Bronchial epithelial cell (primary cell): ENCODE data around the gene PTX3. TPM values are rescaled to one million over a fixed set of nuclear protein-coding genes. Genes with fewer than 3 reads are reported as not detected.

ENCODE experiments used
- DNase-seq: peaks from one replicate; pipeline ENCODE4 v3.0.0-alpha.2; 2010; ENCODE audit warnings: low read depth
- FAIRE-seq: peaks from 2 replicates; lab custom pipeline; 2011; peaks lifted over from hg19 to GRCh38; lab: Jason Lieb, UNC
- H3K27me3 ChIP-seq: 2 replicates; pipeline ENCODE4 v1.5.1; 2011; ENCODE audit warnings: low read length; ENCODE audit not compliant: control insufficient read depth, insufficient read depth
- H3K36me3 ChIP-seq: 2 replicates; pipeline ENCODE4 v1.5.1; 2011; ENCODE audit warnings: low read length; ENCODE audit not compliant: control insufficient read depth, insufficient read depth
- H3K4me3 ChIP-seq: 2 replicates; pipeline ENCODE4 v1.5.1; 2011; ENCODE audit warnings: mild to moderate bottlenecking, low read depth, low read length, control low read depth
- total RNA-seq: library from RNA; depleted of rRNA; stranded (reverse); fragments of >200 nt; gene quantifications from 2 replicates; pipeline ENCODE4 v1.2.1, GENCODE V29; 2014
- TF ChIP-seq, protein P1 (sequence below): IDR thresholded peaks from 2 replicates; pipeline ENCODE4 v1.5.1; 2011; ENCODE audit warnings: mild to moderate bottlenecking, moderate library complexity, low read length, control low read depth, inconsistent platforms; ENCODE audit not compliant: insufficient read depth, severe bottlenecking

The PTX3 gene
- 0.90 and 4.2 TPM in 2 replicates for total RNA-seq

DNA sequence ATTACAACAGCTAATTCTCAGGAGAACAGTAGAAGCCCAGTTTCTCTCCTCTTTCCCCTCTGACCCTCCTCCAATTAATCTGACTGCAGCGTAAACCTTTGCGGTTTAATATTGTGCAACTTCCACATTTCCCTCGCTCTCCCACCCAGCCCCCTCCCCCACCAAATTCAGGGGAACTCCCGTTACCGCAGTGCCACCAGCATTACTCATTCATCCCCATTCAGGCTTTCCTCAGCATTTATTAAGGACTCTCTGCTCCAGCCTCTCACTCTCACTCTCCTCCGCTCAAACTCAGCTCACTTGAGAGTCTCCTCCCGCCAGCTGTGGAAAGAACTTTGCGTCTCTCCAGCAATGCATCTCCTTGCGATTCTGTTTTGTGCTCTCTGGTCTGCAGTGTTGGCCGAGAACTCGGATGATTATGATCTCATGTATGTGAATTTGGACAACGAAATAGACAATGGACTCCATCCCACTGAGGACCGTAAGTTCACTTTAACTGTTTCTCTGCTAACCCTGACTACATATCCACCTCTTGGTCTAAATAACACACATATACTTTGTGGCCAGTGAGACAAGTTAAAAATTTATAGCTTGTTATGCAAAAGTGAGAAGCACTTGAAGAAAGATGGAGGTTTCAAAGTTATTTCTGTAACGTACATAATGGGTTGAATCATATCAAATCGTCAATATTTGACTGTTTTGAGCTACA is at the start of gene PTX3:
PTX3 (plus strand) TSS at position 268 of the 709 bp plus-strand sequence; CDS start at position 352, 84 bp downstream.
- FAIRE-seq, result no peak
- Histone ChIP-seq H3K27me3 (peaks cover 3% of the 10 kb centered on the region), H3K4me3 (peak within 1 kb of the TSS; percentile 37), H3K36me3 (no peaks in the 10 kb centered on the region)
- TF ChIP-seq, protein P1, sequence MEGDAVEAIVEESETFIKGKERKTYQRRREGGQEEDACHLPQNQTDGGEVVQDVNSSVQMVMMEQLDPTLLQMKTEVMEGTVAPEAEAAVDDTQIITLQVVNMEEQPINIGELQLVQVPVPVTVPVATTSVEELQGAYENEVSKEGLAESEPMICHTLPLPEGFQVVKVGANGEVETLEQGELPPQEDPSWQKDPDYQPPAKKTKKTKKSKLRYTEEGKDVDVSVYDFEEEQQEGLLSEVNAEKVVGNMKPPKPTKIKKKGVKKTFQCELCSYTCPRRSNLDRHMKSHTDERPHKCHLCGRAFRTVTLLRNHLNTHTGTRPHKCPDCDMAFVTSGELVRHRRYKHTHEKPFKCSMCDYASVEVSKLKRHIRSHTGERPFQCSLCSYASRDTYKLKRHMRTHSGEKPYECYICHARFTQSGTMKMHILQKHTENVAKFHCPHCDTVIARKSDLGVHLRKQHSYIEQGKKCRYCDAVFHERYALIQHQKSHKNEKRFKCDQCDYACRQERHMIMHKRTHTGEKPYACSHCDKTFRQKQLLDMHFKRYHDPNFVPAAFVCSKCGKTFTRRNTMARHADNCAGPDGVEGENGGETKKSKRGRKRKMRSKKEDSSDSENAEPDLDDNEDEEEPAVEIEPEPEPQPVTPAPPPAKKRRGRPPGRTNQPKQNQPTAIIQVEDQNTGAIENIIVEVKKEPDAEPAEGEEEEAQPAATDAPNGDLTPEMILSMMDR, result no peak
- DNase-seq, result peak; percentile 59

DNA sequence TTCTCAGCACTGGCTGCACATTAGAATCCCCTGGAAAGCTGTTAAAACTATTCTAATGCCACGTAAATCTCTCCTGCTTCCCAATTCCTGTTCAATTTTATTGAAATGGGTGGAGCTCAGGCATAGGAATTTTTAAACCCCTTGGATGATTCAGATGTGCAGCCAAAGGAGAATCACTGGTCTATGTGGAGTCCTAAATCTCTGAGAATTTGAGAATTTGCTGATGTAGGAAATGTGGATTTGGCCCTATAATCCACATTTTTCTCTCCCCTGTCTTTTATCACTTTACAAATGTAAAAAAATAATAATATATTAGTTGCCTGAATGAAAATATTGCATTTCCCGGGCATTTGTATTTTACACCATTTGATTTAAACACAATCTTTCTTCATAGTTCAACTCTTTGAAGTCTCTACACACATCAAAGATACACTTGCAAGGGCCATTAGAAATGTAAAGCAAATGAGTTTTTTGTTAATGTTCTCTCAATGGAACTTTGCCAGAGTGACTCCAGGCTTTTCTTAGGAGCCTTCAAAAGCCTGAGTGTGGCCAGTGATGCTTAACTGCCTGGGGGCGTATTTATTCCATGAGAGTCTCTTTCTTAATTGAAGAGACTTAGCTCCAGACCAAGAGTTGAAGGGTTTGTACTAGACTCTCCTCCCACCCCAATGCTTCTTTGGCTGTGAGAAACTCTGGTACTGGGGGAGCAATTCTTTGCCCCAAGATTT is 48.8 kb upstream of the PTX3 start:
- DNase-seq, result no peak
- Histone ChIP-seq H3K4me3 (no peak overlapping the region), H3K27me3 (peaks cover 1% of the 10 kb centered on the region), H3K36me3 (no peaks in the 10 kb centered on the region)
- TF ChIP-seq, protein P1, result no peak
- FAIRE-seq, result no peak

DNA sequence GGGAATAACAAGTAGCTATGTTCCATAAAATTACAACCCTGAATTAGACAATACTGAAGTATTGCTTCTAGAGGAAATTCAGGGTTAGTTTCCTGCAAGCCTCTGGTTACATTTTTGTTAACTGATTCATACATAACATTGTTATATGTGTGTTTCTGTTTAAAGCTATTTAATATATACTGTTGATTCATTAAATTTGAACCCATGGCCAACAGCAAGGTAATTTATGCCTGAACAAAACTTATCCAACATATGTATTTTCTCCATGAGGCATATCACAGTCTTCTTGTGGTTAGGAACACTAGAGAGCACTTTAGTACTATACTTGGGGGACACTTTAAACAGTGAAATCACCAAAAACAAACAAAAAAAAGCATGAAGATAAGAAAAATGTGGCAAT is 47.7 kb upstream of the PTX3 start:
- DNase-seq (peak; percentile 22), FAIRE-seq (no peak)
- TF ChIP-seq, protein P1, result no peak

DNA sequence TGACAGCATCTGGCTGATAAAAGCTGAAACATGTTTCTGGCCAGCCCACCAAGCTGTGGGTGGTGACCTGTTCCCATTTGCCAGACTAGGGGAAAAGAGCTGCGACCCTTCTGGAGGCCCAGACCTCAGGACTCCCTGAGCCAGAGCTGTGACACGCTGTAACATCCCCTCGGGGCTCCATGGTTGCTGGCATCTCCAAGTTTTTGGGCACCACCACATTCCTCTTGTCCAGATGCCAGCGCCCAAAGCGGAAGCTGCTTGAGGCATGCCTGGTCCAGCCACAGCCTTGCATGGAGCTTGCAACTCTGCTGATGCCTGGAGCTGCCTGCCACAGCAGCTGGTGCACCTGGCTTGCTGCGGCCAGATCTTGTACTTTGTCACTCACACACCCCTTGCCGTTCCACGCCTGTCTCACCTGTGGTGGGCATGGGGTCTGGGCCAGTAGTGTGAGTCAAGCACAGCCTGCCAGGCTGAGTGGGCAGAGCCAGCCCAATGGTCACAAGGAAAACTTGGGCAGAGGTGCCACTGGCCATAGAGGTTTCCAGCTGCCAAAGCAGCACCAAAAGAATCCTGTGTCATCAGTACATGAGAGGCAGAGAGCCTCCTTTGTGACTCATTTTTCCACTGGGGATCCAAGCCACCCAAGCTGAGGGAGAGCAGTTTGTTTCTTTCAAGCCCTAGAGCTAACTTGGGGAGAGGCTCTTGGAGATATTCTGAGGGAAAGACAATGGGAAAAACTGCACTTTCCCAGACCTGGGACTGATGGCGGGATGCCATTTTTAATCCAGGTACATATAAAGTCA is 45.7 kb upstream of the PTX3 start:
- TF ChIP-seq, protein P1, result no peak
- Histone ChIP-seq H3K4me3 (no peak overlapping the region), H3K36me3 (no peaks in the 10 kb centered on the region), H3K27me3 (peaks cover 1% of the 10 kb centered on the region)
- peak; percentile 43 for FAIRE-seq
- no peak for DNase-seq

More for the DNA sequence above, 47.7 kb upstream of the PTX3 start:
- Histone ChIP-seq H3K36me3 (no peaks in the 10 kb centered on the region), H3K4me3 (no peak overlapping the region), H3K27me3 (peaks cover 1% of the 10 kb centered on the region)

DNA sequence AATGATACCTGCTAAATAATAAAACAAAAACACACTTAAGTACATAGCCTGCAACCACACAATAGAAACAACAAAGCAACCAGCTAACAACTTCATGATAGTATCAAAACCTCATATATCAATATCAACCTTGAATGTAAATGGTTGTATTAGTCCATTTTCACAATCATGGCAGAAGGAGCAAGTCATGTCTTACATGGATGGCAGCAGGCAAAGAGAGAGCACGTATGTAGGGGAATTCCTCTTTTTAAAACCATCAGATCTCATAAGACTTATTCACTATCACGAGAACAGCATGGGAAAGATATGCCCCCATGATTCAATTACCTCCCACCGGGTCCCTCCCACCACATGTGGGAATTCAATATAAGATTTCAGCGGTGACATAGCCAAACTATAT is 44.5 kb upstream of the PTX3 start:
- DNase-seq (no peak), FAIRE-seq (no peak)
- H3K4me3 ChIP-seq, result no peak overlapping the region
- H3K36me3 ChIP-seq, result no peaks in the 10 kb centered on the region
- TF ChIP-seq, protein P1, result no peak
- H3K27me3 ChIP-seq, result peaks cover 1% of the 10 kb centered on the region
